Tongue (tissue), 2 donors: ENCODE data around the gene EIF1AD. TPM values are rescaled to one million over a fixed set of nuclear protein-coding genes. Genes with fewer than 3 reads are reported as not detected.
"Not testable (repeated sequence)": the region's sequence is repeated elsewhere in the genome, so short reads cannot be mapped to it uniquely, and the experiment has no call there.

Source experiments
- DNase-seq: peaks from one replicate; pipeline ENCODE4 v3.0.0-alpha.2; 2015
- total RNA-seq: library from RNA; depleted of rRNA; stranded (reverse); fragments of >200 nt; gene quantifications from one replicate; pipeline ENCODE4 v1.2.3, GENCODE V29; 2014

The EIF1AD gene
- total RNA-seq, 1 donor from 2014 or later = 34.2 TPM

- DNase-seq = no peak
Observed at GRCh38 chr11:65968600-65969482, 33.1 kb downstream of the EIF1AD start.

GRCh38 chr11:65967329-65967934 is 34.5 kb downstream of the EIF1AD start:
- no peak for DNase-seq

- DNase-seq = no peak
Observed at GRCh38 chr11:65965986-65966762, 35.8 kb downstream of the EIF1AD start.

DNA sequence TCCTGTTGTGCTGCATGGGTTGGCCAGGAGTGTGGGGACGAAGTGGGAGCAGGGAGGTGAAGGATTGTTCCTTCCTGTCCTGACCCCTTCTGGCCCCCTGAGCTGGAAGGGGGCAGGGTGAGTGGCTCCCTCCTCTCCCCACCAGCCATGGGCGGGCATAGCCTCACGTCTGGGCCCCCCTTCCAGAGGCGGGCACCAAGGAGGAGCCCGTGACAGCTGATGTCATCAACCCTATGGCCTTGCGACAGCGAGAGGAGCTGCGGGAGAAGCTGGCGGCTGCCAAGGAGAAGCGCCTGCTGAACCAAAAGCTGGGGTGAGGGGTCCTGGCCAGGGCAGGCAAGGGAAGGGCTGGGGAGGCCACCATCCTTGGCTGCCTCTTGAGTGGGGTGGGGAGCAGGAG is 37.1 kb downstream of the EIF1AD start:
- DNase-seq = no peak

- DNase-seq = peak; percentile 21
Observed at GRCh38 chr11:65962141-65962564, 39.8 kb downstream of the EIF1AD start.

DNA sequence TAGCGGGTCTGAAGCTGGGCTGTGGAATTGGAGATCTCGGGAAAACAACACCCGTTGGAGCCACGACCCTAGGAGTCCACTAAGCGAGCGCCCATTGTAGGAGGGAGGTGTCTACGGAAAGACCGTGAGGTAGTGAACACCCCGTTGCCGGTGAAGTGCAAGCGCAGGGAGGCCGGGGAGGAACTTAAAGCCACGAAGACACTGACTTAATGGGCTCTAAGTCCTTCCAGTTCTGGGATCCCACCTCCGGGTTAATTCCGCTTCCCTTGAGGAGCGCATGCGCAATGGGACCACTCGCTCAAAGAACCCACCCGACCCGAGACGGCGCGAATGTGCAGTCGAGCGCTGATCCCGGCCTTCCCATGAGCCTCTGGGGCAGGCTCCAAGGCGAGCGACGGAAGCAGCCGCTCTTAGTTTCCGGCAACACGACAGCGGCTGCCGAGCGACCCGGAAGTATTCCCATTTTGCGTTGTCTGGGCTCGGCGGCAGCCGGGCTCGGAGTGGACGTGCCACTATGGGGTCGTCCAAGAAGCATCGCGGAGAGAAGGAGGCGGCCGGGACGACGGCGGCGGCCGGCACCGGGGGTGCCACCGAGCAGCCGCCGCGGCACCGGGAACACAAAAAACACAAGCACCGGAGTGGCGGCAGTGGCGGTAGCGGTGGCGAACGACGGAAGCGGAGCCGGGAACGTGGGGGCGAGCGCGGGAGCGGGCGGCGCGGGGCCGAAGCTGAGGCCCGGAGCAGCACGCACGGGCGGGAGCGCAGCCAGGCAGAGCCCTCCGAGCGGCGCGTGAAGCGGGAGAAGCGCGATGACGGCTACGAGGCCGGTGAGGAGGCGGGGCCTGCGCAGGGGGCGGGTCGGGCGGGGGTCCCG is 40.5 kb downstream of the EIF1AD start, which contains the start of gene SART1:
TSS of gene SART1 (plus strand) at position 468 of the 874 bp plus-strand sequence. CDS start at position 515, 47 bp downstream.
- peak; percentile 99 for DNase-seq

DNA sequence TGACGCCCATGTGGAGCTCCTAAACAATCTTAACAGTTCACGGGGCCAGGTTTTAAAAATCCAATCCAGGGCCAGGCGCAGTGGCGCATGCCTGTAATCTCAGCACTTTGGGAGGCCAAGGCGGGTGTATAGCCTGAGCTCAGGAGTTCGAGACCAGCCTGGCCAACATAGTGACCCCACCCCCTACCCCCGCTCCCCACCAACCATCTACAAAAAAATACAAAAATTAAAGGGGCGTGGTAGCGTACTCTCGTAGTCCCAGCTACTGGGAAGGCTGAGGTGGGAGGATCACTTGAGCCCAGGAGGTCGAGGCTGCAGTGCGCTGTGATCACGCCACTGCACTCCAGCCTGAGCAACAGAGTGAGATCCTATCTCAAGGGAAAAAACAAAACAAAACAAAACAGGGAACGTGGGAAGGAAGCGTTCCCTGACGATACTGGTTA is 41.1 kb downstream of the EIF1AD start:
- DNase-seq = no peak

DNA sequence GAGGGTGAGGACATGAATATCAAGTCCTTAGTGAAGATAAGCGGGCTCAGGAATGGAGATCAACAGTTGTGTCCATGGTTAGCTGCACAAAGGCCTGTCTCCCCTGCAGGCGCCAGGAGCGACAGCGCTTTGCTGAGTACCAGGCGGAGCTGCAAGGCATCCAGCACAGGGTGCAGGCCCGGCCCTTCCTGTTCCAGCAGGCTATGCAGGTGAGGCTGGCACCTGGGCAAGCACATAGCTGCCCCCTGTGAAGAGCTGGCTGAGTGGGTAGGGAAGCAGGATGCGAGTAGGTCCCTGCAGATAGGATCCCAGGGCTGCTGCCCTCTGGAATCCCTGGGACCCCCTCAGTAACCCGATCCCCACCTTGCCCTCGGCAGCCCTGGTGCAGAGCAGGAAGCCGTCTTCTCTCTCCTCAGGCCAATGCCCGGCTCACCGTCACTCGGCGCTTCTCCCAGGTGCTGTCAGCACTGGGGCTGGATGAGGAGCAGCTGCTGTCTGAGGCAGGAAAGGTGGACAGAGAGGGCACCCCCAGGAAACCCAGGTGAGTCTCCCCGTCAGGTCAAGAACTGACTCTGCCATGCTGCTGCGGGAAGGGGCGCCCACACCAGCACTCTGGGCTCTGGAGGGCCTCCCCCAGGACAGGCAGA is 43.1 kb downstream of the EIF1AD start:
- DNase-seq = no peak

DNA sequence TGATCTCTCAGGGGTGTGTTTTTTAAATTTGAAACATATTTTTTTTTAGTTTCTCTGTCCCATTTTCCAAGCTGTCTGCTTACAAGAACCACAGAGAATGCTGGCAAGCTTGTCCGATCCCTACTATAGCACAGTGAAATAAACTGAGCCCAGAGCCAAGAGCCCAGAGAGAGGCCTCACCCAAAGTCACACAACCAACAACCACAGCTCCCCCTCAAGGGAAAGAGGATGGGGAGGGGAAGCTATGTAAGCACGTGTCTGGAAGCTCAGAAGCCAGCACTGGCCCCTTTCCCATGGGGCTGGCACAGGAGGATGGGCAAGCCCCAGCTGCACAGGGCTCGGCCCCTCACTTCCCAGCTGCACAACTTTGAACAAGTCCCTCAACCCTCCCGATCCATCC is 43.7 kb downstream of the EIF1AD start:
- DNase-seq = no peak

DNA sequence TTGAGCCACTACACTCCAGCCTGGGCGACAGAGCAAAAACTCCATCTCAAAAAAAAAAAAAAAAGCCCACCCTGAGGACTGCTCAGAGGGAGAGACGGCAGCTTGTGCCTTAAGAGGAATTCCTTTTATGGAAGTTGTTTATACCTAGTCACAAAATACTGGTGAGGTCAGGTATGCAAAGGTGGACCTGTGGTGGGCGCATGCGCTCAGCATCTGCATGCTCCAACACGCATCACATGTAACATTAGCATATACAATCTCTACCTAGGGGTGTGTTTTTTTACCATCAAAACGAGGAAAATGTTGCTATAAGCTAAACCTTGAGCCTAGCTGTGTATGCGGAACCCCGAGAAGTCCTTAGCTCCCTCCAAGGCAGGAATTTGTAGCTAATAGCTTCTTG is 47.2 kb downstream of the EIF1AD start:
- DNase-seq = peak; percentile 17

GRCh38 chr11:65953471-65953870 is 48.5 kb downstream of the EIF1AD start:
- DNase-seq = no peak

- peak; percentile 21 for DNase-seq
Observed at GRCh38 chr11:65952052-65952521, 49.9 kb downstream of the EIF1AD start.

- DNase-seq = not testable (repeated sequence)
Observed at GRCh38 chr11:65951641-65952040, 50.3 kb downstream of the EIF1AD start.

DNA sequence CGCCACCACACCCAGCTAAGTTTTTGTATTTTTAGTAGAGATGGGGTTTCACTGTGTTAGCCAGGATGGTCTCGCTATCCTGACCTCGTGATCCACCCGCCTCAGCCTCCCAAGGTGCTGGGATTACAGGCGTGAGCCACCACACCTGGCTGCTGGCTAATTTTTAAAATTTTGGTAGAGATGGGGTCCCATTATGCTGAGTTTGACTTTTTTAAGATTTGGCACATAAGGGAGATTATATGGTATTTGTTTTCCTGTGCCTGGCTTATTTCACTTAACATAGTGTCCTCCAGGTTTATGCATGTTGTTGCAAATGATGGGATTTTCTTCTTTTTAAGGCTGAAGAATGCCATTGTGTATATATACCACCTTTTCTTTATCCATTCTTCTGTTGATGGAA is 51.2 kb downstream of the EIF1AD start:
- not testable (repeated sequence) for DNase-seq

- DNase-seq = no peak
Observed at GRCh38 chr11:65947603-65948125, 54.3 kb downstream of the EIF1AD start.

GRCh38 chr11:65947133-65947532 is 54.8 kb downstream of the EIF1AD start:
- peak; percentile 7 for DNase-seq

DNA sequence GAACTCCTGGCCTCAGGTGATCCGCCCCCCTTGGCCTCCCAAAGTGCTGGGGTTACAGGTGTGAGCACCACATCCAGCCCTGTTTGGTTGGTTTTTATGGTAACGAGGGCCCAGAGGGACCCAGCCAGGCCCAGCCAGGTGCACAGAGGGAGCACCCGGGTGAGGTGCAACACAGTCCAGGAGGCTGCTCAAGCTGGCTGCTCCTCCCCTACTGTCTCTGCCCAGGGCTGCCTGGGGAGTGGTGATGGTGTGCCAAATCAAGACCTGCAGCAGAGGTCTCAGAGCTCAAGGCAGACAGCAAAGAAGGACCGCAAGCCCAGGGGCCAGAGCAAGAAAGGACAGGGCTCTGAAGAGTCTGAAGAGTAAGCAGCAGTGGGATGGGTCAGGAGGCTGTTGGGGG is 55.3 kb downstream of the EIF1AD start:
- no peak for DNase-seq
